Activated CD8-positive, alpha-beta T cell treated with anti-CD3 and anti-CD28 coated beads for 36 hours (primary cell): ENCODE data around the gene GNGT1. TPM values are rescaled to one million over a fixed set of nuclear protein-coding genes. Genes with fewer than 3 reads are reported as not detected.

Experiments
- ATAC-seq: fragments of 200-7000 bp; cut with Tn5 transposase; one replicate; pipeline ENCODE4 v1.10.0; 2021; ENCODE audit warnings: mild to moderate bottlenecking, moderate library complexity
- CTCF ChIA-PET: fragments of 350-600 bp; sonication (Branson Sonifier 250); formaldehyde crosslinking; loops from one replicate; lab custom pipeline; 2021; ENCODE audit warnings: antibody characterized with exemption; lab: Charles Lee
- POLR2A ChIA-PET: fragments of 350-600 bp; sonication (Branson Sonifier 250); formaldehyde crosslinking; loops from one replicate; lab custom pipeline; 2021; ENCODE audit warnings: antibody characterized with exemption; lab: Charles Lee
- DNase-seq: peaks from one replicate; pipeline ENCODE4 v3.0.0-alpha.2; 2020
- H3K27ac Mint-ChIP-seq: one replicate; pipeline ENCODE4 v1.8.0; 2021; ENCODE audit warnings: mild to moderate bottlenecking, mixed read lengths
- H3K27me3 Mint-ChIP-seq: one replicate; pipeline ENCODE4 v1.8.0; 2021; ENCODE audit warnings: mixed read lengths
- H3K36me3 Mint-ChIP-seq: one replicate; pipeline ENCODE4 v1.8.0; 2021; ENCODE audit warnings: low read depth, mixed read lengths
- H3K4me1 Mint-ChIP-seq: one replicate; pipeline ENCODE4 v1.8.0; 2021; ENCODE audit warnings: low read depth, mixed read lengths
- H3K4me3 Mint-ChIP-seq: one replicate; pipeline ENCODE4 v1.8.0; 2021; ENCODE audit warnings: mild to moderate bottlenecking, moderate library complexity, mixed read lengths
- H3K9me3 Mint-ChIP-seq: one replicate; pipeline ENCODE4 v1.8.0; 2021; ENCODE audit warnings: mixed read lengths
- intact Hi-C: fragments of 100-400 bp; cut with micrococcal nuclease; formaldehyde crosslinking; loops from one replicate; pipeline ENCODE4 v1.10.0; 2022
- total RNA-seq, 2 experiments: library from RNA; stranded (reverse); gene quantifications; one replicate each; pipeline ENCODE4 v1.2.3, GENCODE V29; 2021
- TF ChIP-seq, protein P1 (sequence below): fragments of 200-600 bp; IDR thresholded peaks from one replicate; pipeline ENCODE4 v1.8.0; 2022; ENCODE audit warnings: antibody characterized with exemption, mild to moderate bottlenecking

Gene GNGT1
- not detected for total RNA-seq

- CTCF ChIA-PET = no interaction called here
- no peak within 1 kb of the TSS for H3K4me3 Mint-ChIP-seq
- H3K4me1 Mint-ChIP-seq = no peaks in the 10 kb centered on the region
- intact Hi-C loops = no loop called here
- ATAC-seq (no peak), DNase-seq (no peak)
- no peak within 1 kb of the TSS for H3K27ac Mint-ChIP-seq
- POLR2A ChIA-PET = no interaction called here
- TF ChIP-seq, protein P1, sequence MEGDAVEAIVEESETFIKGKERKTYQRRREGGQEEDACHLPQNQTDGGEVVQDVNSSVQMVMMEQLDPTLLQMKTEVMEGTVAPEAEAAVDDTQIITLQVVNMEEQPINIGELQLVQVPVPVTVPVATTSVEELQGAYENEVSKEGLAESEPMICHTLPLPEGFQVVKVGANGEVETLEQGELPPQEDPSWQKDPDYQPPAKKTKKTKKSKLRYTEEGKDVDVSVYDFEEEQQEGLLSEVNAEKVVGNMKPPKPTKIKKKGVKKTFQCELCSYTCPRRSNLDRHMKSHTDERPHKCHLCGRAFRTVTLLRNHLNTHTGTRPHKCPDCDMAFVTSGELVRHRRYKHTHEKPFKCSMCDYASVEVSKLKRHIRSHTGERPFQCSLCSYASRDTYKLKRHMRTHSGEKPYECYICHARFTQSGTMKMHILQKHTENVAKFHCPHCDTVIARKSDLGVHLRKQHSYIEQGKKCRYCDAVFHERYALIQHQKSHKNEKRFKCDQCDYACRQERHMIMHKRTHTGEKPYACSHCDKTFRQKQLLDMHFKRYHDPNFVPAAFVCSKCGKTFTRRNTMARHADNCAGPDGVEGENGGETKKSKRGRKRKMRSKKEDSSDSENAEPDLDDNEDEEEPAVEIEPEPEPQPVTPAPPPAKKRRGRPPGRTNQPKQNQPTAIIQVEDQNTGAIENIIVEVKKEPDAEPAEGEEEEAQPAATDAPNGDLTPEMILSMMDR = no peak
- no peaks in the 10 kb centered on the region for H3K9me3 Mint-ChIP-seq
- no peaks in the 10 kb centered on the region for H3K36me3 Mint-ChIP-seq
- H3K27me3 Mint-ChIP-seq = peaks cover 3% of the 10 kb centered on the region
Measured at GRCh38 chr7:93906267-93906666, at the start of gene GNGT1. Gene GNGT1, plus strand, starts transcription at chr7:93906567. Its CDS starts 180 bp downstream, at chr7:93906747.

DNA sequence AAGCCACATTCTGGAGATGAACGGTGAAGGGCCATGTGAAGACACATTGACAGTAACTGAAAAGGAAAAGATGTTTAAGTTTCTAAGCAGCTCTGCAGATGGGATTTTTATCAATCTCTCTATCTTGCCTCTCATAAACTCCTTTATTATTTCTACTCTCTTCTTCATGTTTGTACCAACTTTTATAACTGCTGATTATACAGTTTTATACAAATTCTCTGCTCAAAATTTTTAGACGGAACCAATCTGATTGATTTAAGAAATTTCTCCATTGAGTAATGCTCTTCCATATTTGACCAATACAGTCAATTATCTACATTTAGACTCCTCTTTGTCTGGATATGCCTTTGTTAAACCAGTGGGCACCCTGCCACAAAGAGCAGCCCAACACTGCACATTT, 47.5 kb upstream of the GNGT1 start:
- no peaks in the 10 kb centered on the region for H3K36me3 Mint-ChIP-seq
- intact Hi-C loops = no loop called here
- H3K27ac Mint-ChIP-seq = no peak overlapping the region
- H3K9me3 Mint-ChIP-seq = peaks cover 2% of the 10 kb centered on the region
- POLR2A ChIA-PET = no interaction called here
- DNase-seq = no peak
- TF ChIP-seq, protein P1 = no peak
- CTCF ChIA-PET = no interaction called here
- no peak for ATAC-seq
- H3K4me3 Mint-ChIP-seq = no peak overlapping the region
- H3K27me3 Mint-ChIP-seq = peaks cover 7% of the 10 kb centered on the region
- no peaks in the 10 kb centered on the region for H3K4me1 Mint-ChIP-seq

DNA sequence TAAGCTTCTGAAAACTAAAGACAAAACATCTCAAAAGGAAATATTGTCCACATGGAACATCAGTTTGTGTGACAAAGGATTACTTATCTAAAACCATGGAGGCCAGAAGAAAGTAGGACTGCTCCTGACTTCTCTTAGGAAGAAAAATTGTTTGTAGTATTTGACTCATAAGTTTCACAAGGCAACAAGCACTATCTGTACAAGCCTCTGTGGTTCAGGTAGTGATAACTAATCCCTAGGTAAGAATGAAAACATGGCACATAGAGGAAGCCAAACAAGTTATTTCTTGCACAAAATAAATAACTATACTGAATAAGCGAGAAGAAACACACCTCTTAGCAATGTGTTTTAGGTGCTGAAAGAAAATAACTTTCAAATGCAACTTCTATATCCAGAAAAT, 46.1 kb upstream of the GNGT1 start:
- Mint-ChIP-seq H3K4me1 (no peaks in the 10 kb centered on the region), H3K9me3 (no peaks in the 10 kb centered on the region), H3K27ac (no peak overlapping the region), H3K4me3 (no peak overlapping the region), H3K36me3 (no peaks in the 10 kb centered on the region), H3K27me3 (peaks cover 3% of the 10 kb centered on the region)
- ChIA-PET POLR2A (no interaction called here), CTCF (no interaction called here)
- ATAC-seq (no peak), DNase-seq (no peak)
- intact Hi-C loops = no loop called here
- TF ChIP-seq, protein P1 = no peak

GRCh38 chr7:93861325-93861949, 44.9 kb upstream of the GNGT1 start:
- Mint-ChIP-seq H3K4me3 (no peak overlapping the region), H3K27me3 (peaks cover 3% of the 10 kb centered on the region), H3K4me1 (no peaks in the 10 kb centered on the region), H3K27ac (no peak overlapping the region), H3K9me3 (no peaks in the 10 kb centered on the region), H3K36me3 (no peaks in the 10 kb centered on the region)
- CTCF ChIA-PET = no interaction called here
- TF ChIP-seq, protein P1 = peak; percentile 45
- no peak for DNase-seq
- ATAC-seq = no peak
- POLR2A ChIA-PET = no interaction called here
- intact Hi-C loops = no loop called here

- POLR2A ChIA-PET = no interaction called here
- Mint-ChIP-seq H3K27me3 (no peaks in the 10 kb centered on the region), H3K4me1 (no peaks in the 10 kb centered on the region), H3K4me3 (no peak overlapping the region), H3K36me3 (no peaks in the 10 kb centered on the region), H3K27ac (no peak overlapping the region), H3K9me3 (no peaks in the 10 kb centered on the region)
- intact Hi-C loops = no loop called here
- ATAC-seq (no peak), DNase-seq (no peak)
- CTCF ChIA-PET = no interaction called here
- TF ChIP-seq, protein P1 = no peak
Measured at GRCh38 chr7:93862651-93863050, 43.7 kb upstream of the GNGT1 start.
